Breast epithelium (tissue), 3 donors: ENCODE results near the gene RBM43.

Experiments
- CTCF ChIP-seq, 3 donors: fragments of 450-650 bp; IDR thresholded peaks; one replicate each; pipeline ENCODE4 v1.5.1; 2016 to 2017; ENCODE audit warnings: antibody characterized with exemption in 3 of 3, mild to moderate bottlenecking in 3 of 3, moderate library complexity in 3 of 3
- POLR2A ChIP-seq: fragments of 450-650 bp; IDR thresholded peaks from one replicate; pipeline ENCODE4 v1.6.1; 2016; ENCODE audit warnings: antibody characterized with exemption, mild to moderate bottlenecking, moderate library complexity
- POLR2AphosphoS5 ChIP-seq, 3 donors: sonication (generic); formaldehyde crosslinking; IDR thresholded peaks; one replicate each; pipeline ENCODE4 v1.6.1; 2017; ENCODE audit warnings: antibody characterized with exemption in 3 of 3

GRCh38 chr2:151287513-151288250 is 26.0 kb upstream of the RBM43 start:
- no peak for TF ChIP-seq POLR2A
- no peak for TF ChIP-seq POLR2AphosphoS5 (IDR thresholded peaks at IDR 0.05)
- no peak for TF ChIP-seq CTCF (IDR thresholded peaks at IDR 0.05)
